Measurements from ENCODE around the gene NUP210L. TPM values are rescaled to one million over a fixed set of nuclear protein-coding genes. Genes with fewer than 3 reads are reported as not detected.

NUP210L gene
- total and polyA plus RNA-seq, 9 of the 15 experiments (the other 6 are each of a cell fraction or from before 2014, with no cell fraction given), result 0.01 to 0.04 TPM; not detected in 7

DNA sequence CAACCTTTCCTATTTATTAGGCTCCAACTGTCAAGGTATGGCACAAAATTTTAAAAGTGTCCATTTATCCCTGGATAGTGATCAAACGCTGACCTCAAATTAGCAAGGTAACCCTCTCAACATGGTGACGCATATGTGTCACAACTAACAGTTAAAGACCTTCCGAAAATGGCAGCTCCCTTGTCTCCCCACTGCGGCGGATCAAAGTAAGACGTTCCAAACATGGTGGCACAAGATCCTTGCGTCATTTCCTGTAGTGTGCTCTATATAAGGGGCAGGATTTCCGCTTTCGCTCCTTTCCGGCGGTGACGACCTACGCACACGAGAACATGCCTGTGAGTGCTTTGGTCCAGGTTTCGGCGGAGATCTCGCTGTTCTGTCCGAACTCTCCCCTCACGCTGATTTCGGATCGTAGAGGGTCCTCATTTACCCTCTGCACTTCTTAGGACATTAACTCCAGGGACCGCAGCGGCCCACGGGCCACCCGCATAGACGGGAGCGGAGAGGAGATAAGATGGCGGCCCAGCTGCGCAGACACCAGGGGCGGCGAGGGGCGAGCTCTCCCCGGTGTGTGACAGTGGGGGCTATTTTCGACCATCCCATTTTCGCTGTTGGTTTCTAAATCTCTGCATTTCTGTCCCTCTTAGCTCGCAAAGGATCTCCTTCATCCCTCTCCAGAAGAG, 164.3 kb downstream of the NUP210L start, which contains the start of gene RPS27 (continued):
- TF ChIP-seq SIN3A (IDR thresholded peaks at IDR 0.05; ENCODE audit: borderline replicate concordance in 2 of 2, control insufficient read depth in 1 of 2, low read depth in 2 of 2, low read length in 2 of 2) (peak; percentile 92 to 95), ADNP (tag; IDR thresholded peaks at IDR 0.05) (no peak), CBFA2T3 (IDR thresholded peaks at IDR 0.05) (0 out of 2 replicates have a peak, but pooled peaks have one; percentile 2), BDP1 (IDR thresholded peaks at IDR 0.05; ENCODE audit: insufficient read depth, insufficient read length) (no peak), SRSF1 (IDR thresholded peaks at IDR 0.05; ENCODE audit: low read depth, low read length) (no peak), KAT7 (CRISPR knock-in tag; IDR thresholded peaks at IDR 0.05; ENCODE audit: borderline replicate concordance) (peak; percentile 45; the same call in 1 of the 2 replicates), POLR2G (IDR thresholded peaks at IDR 0.05; ENCODE audit: low read depth, low read length) (peak; percentile 96), FOXK2 (conservative IDR thresholded peaks at IDR 0.05 in 1 of 2, IDR thresholded peaks at IDR 0.05 in 1 of 2; ENCODE audit: low read depth in 2 of 2) (peak; percentile 68 to 88), CREBBP (IDR thresholded peaks at IDR 0.05; ENCODE audit: low read depth, low read length) (no peak), ETS2 (tag; IDR thresholded peaks at IDR 0.05; ENCODE audit: borderline replicate concordance, poor library complexity, severe bottlenecking) (no peak), TBL1XR1 (IDR thresholded peaks at IDR 0.05; ENCODE audit: low read length in 2 of 2) (no peak; a peak in 2 of 4 replicates), ZNF239 (CRISPR knock-in tag; IDR thresholded peaks at IDR 0.05) (no peak; the same call in 1 of the 2 replicates), E2F3 (CRISPR knock-in tag; IDR thresholded peaks at IDR 0.05) (no peak), ZNF184 (CRISPR knock-in tag; IDR thresholded peaks at IDR 0.05) (no peak), CBX8 (IDR thresholded peaks at IDR 0.05; ENCODE audit: borderline replicate concordance, extremely low read depth, low read depth, low read length, poor library complexity, severe bottlenecking) (no peak), ZNF3 (CRISPR knock-in tag; IDR thresholded peaks at IDR 0.05) (no peak), MAZ (CRISPR knock-in tag; conservative IDR thresholded peaks at IDR 0.05 in 1 of 2, IDR thresholded peaks at IDR 0.05 in 1 of 2) (peak; percentile 67 to 78), DMBX1 (CRISPR knock-in tag; IDR thresholded peaks at IDR 0.05; ENCODE audit: borderline replicate concordance) (no peak)
- TF ChIP-seq, protein P1, sequence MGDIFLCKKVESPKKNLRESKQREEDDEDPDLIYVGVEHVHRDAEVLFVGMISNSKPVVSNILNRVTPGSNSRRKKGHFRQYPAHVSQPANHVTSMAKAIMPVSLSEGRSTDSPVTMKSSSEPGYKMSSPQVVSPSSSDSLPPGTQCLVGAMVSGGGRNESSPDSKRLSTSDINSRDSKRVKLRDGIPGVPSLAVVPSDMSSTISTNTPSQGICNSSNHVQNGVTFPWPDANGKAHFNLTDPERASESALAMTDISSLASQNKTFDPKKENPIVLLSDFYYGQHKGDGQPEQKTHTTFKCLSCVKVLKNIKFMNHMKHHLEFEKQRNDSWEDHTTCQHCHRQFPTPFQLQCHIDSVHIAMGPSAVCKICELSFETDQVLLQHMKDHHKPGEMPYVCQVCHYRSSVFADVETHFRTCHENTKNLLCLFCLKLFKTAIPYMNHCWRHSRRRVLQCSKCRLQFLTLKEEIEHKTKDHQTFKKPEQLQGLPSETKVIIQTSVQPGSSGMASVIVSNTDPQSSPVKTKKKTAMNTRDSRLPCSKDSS (IDR thresholded peaks at IDR 0.05; ENCODE audit: low read depth, partially characterized antibody), result no peak
- TF ChIP-seq, protein P2, sequence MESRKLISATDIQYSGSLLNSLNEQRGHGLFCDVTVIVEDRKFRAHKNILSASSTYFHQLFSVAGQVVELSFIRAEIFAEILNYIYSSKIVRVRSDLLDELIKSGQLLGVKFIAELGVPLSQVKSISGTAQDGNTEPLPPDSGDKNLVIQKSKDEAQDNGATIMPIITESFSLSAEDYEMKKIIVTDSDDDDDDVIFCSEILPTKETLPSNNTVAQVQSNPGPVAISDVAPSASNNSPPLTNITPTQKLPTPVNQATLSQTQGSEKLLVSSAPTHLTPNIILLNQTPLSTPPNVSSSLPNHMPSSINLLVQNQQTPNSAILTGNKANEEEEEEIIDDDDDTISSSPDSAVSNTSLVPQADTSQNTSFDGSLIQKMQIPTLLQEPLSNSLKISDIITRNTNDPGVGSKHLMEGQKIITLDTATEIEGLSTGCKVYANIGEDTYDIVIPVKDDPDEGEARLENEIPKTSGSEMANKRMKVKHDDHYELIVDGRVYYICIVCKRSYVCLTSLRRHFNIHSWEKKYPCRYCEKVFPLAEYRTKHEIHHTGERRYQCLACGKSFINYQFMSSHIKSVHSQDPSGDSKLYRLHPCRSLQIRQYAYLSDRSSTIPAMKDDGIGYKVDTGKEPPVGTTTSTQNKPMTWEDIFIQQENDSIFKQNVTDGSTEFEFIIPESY (CRISPR knock-in tag; IDR thresholded peaks at IDR 0.05), result peak; percentile 30; the same call in 1 of the 2 replicates
- TF ChIP-seq, protein P3, sequence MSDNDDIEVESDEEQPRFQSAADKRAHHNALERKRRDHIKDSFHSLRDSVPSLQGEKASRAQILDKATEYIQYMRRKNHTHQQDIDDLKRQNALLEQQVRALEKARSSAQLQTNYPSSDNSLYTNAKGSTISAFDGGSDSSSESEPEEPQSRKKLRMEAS (CRISPR knock-in tag; IDR thresholded peaks at IDR 0.05), result peak; percentile 79
- TF ChIP-seq, protein P4, sequence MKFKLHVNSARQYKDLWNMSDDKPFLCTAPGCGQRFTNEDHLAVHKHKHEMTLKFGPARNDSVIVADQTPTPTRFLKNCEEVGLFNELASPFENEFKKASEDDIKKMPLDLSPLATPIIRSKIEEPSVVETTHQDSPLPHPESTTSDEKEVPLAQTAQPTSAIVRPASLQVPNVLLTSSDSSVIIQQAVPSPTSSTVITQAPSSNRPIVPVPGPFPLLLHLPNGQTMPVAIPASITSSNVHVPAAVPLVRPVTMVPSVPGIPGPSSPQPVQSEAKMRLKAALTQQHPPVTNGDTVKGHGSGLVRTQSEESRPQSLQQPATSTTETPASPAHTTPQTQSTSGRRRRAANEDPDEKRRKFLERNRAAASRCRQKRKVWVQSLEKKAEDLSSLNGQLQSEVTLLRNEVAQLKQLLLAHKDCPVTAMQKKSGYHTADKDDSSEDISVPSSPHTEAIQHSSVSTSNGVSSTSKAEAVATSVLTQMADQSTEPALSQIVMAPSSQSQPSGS (CRISPR knock-in tag; IDR thresholded peaks at IDR 0.05), result no peak

Data from K562 (cell line).